ENCODE data around the gene ABCG1. TPM values are rescaled to one million over a fixed set of nuclear protein-coding genes. Genes with fewer than 3 reads are reported as not detected.

ABCG1 gene
- total and polyA plus RNA-seq, 4 experiments from 2014 or later: 1.5 to 19.6 (median 9.5) TPM

DNA sequence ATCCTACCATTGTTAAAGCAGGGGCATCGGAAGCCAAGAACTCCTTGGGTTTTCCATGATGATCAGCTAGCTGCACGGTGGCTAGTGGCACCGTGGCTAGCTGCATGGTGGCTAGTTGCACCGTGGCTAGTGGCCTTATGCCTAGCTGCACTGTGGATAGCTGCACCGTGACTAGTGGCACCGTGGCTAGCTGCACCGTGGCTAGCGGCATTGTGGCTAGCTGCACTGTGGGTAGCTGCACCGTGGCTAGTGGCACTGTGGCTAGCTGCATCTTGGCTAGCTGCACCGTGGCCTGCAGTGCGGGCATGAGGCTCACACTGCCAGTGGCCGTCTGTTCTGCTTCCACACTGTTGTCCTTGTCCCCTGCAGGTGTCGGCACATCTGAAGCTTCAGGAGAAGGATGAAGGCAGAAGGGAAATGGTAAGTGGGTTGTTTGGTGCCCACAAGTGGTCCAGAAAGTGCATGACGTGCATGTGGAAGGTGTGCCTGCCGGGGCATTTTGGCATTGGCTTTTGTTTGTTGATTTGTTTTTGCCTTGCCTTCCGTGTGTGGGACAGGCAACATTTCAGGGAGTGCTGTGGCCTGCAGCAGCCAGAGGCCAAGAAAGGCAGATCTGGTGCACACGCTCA is 57.7 kb downstream of the ABCG1 start:
- H3K4me1 ChIP-seq (ENCODE audit: insufficient read depth, low read length): no peaks in the 10 kb centered on the region
- H3K4me3 Mint-ChIP-seq: no peak overlapping the region
- intact Hi-C loops (cut with micrococcal nuclease): no loop called here
- H3K4me3 ChIP-seq (ENCODE audit: low read length in 2 of 2): no peak overlapping the region
- H3K36me3 ChIP-seq (ENCODE audit: insufficient read depth, low read length): peaks cover 48% of the 10 kb centered on the region
- no peaks in the 10 kb centered on the region for H3K4me1 Mint-ChIP-seq
- H3K27ac ChIP-seq (ENCODE audit: low read depth, low read length): no peak overlapping the region
- no peaks in the 10 kb centered on the region for H3K9me3 Mint-ChIP-seq
- no peak for DNase-seq
- no peaks in the 10 kb centered on the region for H3K27me3 ChIP-seq (ENCODE audit: insufficient read depth, low read length)
- CTCF ChIA-PET (ENCODE audit: partially characterized antibody): interaction anchor here (1.6 kb wide), 1 partner anchor 17 kb away, joined by 5 read pairs; no protein-coding TSS in a partner anchor
- peaks cover 17 to 55% of the 10 kb centered on the region in 2 donors for H3K36me3 Mint-ChIP-seq
- H3K27ac Mint-ChIP-seq: peak overlapping the region in 2 of 7 donors; percentile 37 to 69
- H3K9me3 ChIP-seq (ENCODE audit: control insufficient read depth in 1 of 2, low read length in 2 of 2): no peaks in the 10 kb centered on the region
- H3K27me3 Mint-ChIP-seq: no peaks in the 10 kb centered on the region
- POLR2A ChIA-PET (ENCODE audit: partially characterized antibody): interaction anchor here (1.1 kb wide), 1 partner anchor 44 kb away, joined by 3 read pairs; no protein-coding TSS in a partner anchor

- Histone ChIP-seq H3K27me3 (ENCODE audit: insufficient read depth, low read length) (no peaks in the 10 kb centered on the region), H3K4me1 (ENCODE audit: insufficient read depth, low read length) (no peaks in the 10 kb centered on the region), H3K36me3 (ENCODE audit: insufficient read depth, low read length) (peaks cover 51% of the 10 kb centered on the region), H3K27ac (ENCODE audit: low read depth, low read length) (no peak overlapping the region), H3K4me3 (ENCODE audit: low read length in 2 of 2) (no peak overlapping the region), H3K9me3 (ENCODE audit: control insufficient read depth in 1 of 2, low read length in 2 of 2) (no peaks in the 10 kb centered on the region)
- H3K27me3 Mint-ChIP-seq: no peaks in the 10 kb centered on the region
- no peak overlapping the region for H3K4me3 Mint-ChIP-seq
- H3K27ac Mint-ChIP-seq: peak overlapping the region in 1 of 7 donors; percentile 69
- H3K36me3 Mint-ChIP-seq: peaks cover 19 to 60% of the 10 kb centered on the region in 2 donors
- no peaks in the 10 kb centered on the region for H3K9me3 Mint-ChIP-seq
- ChIA-PET CTCF (ENCODE audit: partially characterized antibody) (no interaction called here), POLR2A (ENCODE audit: partially characterized antibody) (no interaction called here)
- H3K4me1 Mint-ChIP-seq: no peaks in the 10 kb centered on the region
- DNase-seq: peak in 1 of 5 donors; percentile 9
- intact Hi-C loops (cut with micrococcal nuclease): no loop called here
Measured at GRCh38 chr21:42277593-42277992, 58.7 kb downstream of the ABCG1 start.

DNA sequence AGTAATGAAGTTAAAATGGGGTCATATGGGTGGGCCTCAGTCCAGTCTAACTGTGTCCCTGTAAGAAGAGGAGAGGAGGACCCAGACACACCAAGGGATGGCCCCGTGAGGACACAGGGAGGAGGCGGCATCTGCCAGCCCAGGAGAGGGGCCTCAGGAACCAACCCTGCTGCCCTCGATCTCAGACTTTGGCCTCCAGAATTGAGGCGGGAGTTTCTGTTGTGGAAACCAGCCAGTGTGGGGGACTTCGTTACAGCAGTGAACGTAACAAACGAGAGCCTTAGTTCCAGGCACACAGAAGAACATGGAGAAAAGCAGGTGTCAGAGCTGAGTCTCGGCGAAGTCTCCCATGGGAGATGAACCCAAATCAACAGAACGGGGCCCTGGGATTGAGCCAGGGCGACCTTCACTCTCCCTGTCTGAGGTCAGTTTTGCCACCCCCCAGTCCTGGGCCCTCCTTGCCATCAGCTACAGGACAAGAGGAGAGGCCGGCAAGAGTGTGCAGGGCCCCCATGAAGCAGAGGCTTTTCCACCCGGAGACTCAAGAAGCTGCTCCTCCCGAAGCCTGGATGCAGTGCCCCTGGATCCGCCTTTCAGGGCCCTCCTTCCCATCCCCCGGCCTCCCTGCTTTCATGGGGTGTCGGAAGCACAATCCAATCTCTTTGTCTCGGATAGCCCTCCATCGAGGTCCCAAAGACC is 59.7 kb downstream of the ABCG1 start:
- Histone ChIP-seq H3K9me3 (ENCODE audit: control insufficient read depth in 1 of 2, low read length in 2 of 2) (no peaks in the 10 kb centered on the region), H3K4me1 (ENCODE audit: insufficient read depth, low read length) (no peaks in the 10 kb centered on the region), H3K27ac (ENCODE audit: low read depth, low read length) (no peak overlapping the region), H3K36me3 (ENCODE audit: insufficient read depth, low read length) (peaks cover 45% of the 10 kb centered on the region), H3K4me3 (ENCODE audit: low read length in 2 of 2) (no peak overlapping the region), H3K27me3 (ENCODE audit: insufficient read depth, low read length) (no peaks in the 10 kb centered on the region)
- no peak overlapping the region for H3K4me3 Mint-ChIP-seq
- CTCF ChIA-PET (ENCODE audit: partially characterized antibody): interaction anchor here (1.9 kb wide), 1 partner anchor 20 kb away, joined by 5 read pairs; no protein-coding TSS in a partner anchor
- H3K27ac Mint-ChIP-seq: peak overlapping the region in 3 of 7 donors; percentile 12 to 69 (median 30)
- no peaks in the 10 kb centered on the region for H3K9me3 Mint-ChIP-seq
- H3K4me1 Mint-ChIP-seq: no peaks in the 10 kb centered on the region
- H3K36me3 Mint-ChIP-seq: peaks cover 24 to 66% of the 10 kb centered on the region in 2 donors
- POLR2A ChIA-PET (ENCODE audit: partially characterized antibody): no interaction called here
- intact Hi-C loops (cut with micrococcal nuclease): no loop called here
- no peaks in the 10 kb centered on the region for H3K27me3 Mint-ChIP-seq
- peak in 1 of 5 donors; percentile 10 for DNase-seq

DNA sequence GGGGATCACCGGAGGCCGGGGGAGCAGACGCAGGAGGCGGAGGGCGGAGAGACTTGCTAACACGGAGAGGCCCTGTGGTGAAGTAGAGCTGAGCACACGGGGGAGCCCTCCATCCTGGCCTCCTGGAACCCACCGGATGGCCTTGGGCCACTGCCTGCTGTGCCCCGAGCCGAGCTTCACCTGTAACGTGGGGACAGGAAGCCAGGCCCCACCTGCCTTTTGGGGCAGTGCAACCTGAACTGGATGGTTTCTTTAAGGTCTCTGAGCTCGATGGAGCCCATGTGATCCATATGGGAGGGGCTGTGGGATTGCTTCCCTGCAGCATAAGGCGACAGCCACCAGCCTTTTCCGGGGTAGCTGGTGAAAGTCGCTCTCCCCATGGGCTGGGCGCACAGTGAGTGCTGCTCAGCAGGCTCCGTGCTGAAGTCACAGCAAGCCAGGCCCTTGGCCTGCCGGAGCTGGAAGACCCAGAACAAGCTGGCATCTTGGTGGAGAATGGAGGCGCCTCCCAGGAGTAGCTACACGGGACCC is 60.5 kb downstream of the ABCG1 start:
- intact Hi-C loops (cut with micrococcal nuclease): no loop called here
- H3K27ac ChIP-seq (ENCODE audit: low read depth, low read length): no peak overlapping the region
- ChIA-PET CTCF (ENCODE audit: partially characterized antibody) (interaction anchor here (1.9 kb wide), 1 partner anchor 20 kb away, joined by 5 read pairs; no protein-coding TSS in a partner anchor), POLR2A (ENCODE audit: partially characterized antibody) (no interaction called here)
- no peaks in the 10 kb centered on the region for H3K9me3 ChIP-seq (ENCODE audit: control insufficient read depth in 1 of 2, low read length in 2 of 2)
- DNase-seq: no peak
- H3K4me1 ChIP-seq (ENCODE audit: insufficient read depth, low read length): no peaks in the 10 kb centered on the region
- no peak overlapping the region for H3K27ac Mint-ChIP-seq
- no peaks in the 10 kb centered on the region for H3K4me1 Mint-ChIP-seq
- H3K4me3 ChIP-seq (ENCODE audit: low read length in 2 of 2): no peak overlapping the region
- no peak overlapping the region for H3K4me3 Mint-ChIP-seq
- H3K36me3 Mint-ChIP-seq: peaks cover 24 to 62% of the 10 kb centered on the region in 2 donors
- H3K9me3 Mint-ChIP-seq: no peaks in the 10 kb centered on the region
- no peaks in the 10 kb centered on the region for H3K27me3 Mint-ChIP-seq
- H3K36me3 ChIP-seq (ENCODE audit: insufficient read depth, low read length): peaks cover 40% of the 10 kb centered on the region
- no peaks in the 10 kb centered on the region for H3K27me3 ChIP-seq (ENCODE audit: insufficient read depth, low read length)

GRCh38 chr21:42279888-42280287 is 60.9 kb downstream of the ABCG1 start:
- no peaks in the 10 kb centered on the region for H3K27me3 Mint-ChIP-seq
- H3K36me3 Mint-ChIP-seq: peaks cover 24 to 64% of the 10 kb centered on the region in 2 donors
- Histone ChIP-seq H3K9me3 (ENCODE audit: control insufficient read depth in 1 of 2, low read length in 2 of 2) (no peaks in the 10 kb centered on the region), H3K27ac (ENCODE audit: low read depth, low read length) (no peak overlapping the region), H3K4me1 (ENCODE audit: insufficient read depth, low read length) (no peaks in the 10 kb centered on the region), H3K4me3 (ENCODE audit: low read length in 2 of 2) (no peak overlapping the region), H3K27me3 (ENCODE audit: insufficient read depth, low read length) (no peaks in the 10 kb centered on the region), H3K36me3 (ENCODE audit: insufficient read depth, low read length) (peaks cover 39% of the 10 kb centered on the region)
- no peaks in the 10 kb centered on the region for H3K9me3 Mint-ChIP-seq
- DNase-seq: no peak
- no peak overlapping the region for H3K27ac Mint-ChIP-seq
- no peak overlapping the region for H3K4me3 Mint-ChIP-seq
- POLR2A ChIA-PET (ENCODE audit: partially characterized antibody): no interaction called here
- intact Hi-C loops (cut with micrococcal nuclease): no loop called here
- CTCF ChIA-PET (ENCODE audit: partially characterized antibody): interaction anchor here (1.9 kb wide), 1 partner anchor 21 kb away, joined by 5 read pairs; no protein-coding TSS in a partner anchor
- H3K4me1 Mint-ChIP-seq: no peaks in the 10 kb centered on the region

DNA sequence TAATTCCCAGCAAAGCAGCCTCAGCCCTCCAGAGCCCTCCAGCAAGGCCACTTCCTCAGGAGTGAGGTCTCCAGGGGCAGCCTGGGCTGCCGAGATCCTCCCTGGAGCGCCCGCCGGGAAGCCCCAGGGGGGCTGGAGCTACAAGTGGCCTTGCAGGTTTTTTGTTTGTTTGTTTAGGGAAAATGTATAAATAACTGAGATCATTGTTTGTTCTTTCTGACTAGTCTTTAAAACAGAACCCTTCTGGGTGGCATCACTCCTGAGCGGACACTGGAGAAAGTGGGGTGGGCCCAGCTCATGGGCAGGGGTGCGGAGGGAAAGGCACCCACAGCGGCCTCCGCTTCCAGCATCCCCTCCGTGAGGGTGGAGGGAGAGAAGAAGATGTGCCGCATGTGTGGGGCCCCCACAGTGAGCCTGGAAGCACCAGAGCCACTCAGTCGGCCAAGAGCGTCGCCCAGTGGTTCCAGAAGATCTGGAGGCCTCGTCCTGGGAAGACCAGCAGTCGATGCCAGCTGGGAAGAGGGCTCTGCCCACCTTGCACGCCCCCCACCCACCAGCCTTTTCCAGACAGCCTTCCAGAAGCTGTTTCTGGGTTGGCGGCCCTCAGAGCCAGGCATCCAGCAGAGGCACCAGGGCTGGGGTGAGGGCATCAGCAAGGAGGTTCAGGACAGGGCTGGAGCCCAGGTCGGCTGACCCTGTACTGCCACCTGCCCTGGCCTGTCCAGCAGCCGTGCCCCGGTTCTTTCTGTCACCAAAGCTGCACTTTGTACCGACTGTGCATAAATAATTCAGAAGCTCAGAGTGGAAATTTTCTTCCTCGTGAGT is 61.6 kb downstream of the ABCG1 start:
- no peaks in the 10 kb centered on the region for H3K4me1 ChIP-seq (ENCODE audit: insufficient read depth, low read length)
- H3K4me3 Mint-ChIP-seq: no peak overlapping the region
- H3K4me3 ChIP-seq (ENCODE audit: low read length in 2 of 2): no peak overlapping the region
- POLR2A ChIA-PET (ENCODE audit: partially characterized antibody): no interaction called here
- no peak overlapping the region for H3K27ac ChIP-seq (ENCODE audit: low read depth, low read length)
- H3K36me3 Mint-ChIP-seq: peaks cover 28 to 65% of the 10 kb centered on the region in 2 donors
- peaks cover 32% of the 10 kb centered on the region for H3K36me3 ChIP-seq (ENCODE audit: insufficient read depth, low read length)
- DNase-seq: no peak
- no peaks in the 10 kb centered on the region for H3K9me3 ChIP-seq (ENCODE audit: control insufficient read depth in 1 of 2, low read length in 2 of 2)
- no peaks in the 10 kb centered on the region for H3K4me1 Mint-ChIP-seq
- CTCF ChIA-PET (ENCODE audit: partially characterized antibody): interaction anchor here (1.9 kb wide), 1 partner anchor 22 kb away, joined by 5 read pairs; no protein-coding TSS in a partner anchor
- no peaks in the 10 kb centered on the region for H3K27me3 Mint-ChIP-seq
- H3K27me3 ChIP-seq (ENCODE audit: insufficient read depth, low read length): no peaks in the 10 kb centered on the region
- intact Hi-C loops (cut with micrococcal nuclease): no loop called here
- peak overlapping the region in 1 of 7 donors; percentile 47 for H3K27ac Mint-ChIP-seq
- H3K9me3 Mint-ChIP-seq: no peaks in the 10 kb centered on the region
